HG03135 (cell line): ENCODE data around the gene GPC6.
"Not testable (repeated sequence)": the region's sequence is repeated elsewhere in the genome, so short reads cannot be mapped to it uniquely, and the experiment has no call there.

Experiments used
- ATAC-seq: cut with Tn5 transposase; IDR thresholded peaks from one replicate; pipeline ENCODE4 v1.9.1; 2021; ENCODE audit warnings: mild to moderate bottlenecking, moderate library complexity; ENCODE audit not compliant: unreplicated experiment

GPC6 gene

DNA sequence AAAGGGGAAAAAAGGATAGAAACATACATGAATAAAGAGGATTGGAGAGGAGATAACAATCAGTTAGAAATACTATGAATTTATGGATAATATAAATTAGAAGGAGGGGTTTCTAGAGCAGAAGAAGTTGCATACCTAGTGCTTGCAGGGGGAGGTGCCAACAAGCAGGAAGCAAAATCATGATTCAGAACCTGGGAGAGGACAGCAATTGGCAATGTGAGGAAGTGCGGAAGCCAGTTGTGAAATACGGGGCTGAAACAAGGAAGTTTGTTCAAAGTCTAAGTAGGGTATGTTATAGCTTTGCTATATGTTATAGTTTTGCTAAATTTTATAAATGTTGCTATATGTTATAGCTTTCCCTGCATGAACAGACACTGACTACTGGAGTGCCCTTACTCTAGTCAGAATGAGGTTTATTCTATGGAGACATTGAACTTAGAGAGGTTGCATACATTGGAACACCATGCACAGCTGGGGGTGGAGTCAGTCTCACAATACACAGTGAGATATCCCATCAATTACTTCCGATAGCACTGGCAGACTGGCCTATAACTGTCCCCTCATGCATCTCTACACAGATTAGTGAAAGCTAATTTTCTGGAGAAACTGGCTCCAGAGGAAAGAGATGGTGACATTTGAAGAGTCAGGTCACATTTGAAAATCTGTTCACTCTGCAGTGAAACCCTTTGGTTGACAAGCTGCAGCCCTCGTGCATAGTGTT is 92.1 kb downstream of the GPC6 start:
- no peak for ATAC-seq

DNA sequence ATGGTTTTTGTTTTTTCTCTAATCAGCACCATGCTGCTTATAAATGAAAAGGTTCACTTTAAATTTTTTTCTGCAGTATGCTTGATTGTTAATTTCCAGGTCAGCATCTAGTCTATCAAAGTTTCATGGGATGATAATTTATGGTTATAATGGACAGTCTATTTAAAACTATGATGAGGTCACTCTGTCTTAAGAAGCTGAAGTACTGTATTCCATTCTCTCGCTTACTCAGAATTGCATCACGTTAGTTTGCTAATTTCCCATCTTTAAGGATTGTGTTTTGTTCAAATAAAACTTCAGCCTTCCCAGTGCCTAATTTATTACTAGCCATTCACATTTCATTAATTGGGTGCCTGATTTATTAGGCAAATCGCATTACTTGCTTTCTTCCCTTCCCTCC is 94.3 kb downstream of the GPC6 start:
- ATAC-seq: no peak

DNA sequence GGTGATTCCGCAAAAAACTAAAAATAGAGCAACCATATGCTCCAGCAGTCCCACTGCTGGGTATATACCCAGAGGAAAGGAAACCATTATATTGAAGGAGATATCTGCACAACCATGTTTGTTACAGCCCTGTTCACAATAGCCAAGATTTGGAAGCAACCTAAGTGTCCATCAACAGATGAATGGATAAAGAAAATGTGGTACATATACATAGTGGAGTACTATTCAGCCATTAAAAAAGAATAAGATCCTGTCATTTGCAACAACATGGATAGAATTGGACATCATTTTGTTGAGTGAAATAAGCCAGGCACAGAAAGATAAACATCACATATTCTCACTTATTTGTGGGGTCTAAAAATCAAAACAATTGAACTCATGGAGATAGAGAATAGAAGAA is 97.3 kb downstream of the GPC6 start:
- ATAC-seq: not testable (repeated sequence)

DNA sequence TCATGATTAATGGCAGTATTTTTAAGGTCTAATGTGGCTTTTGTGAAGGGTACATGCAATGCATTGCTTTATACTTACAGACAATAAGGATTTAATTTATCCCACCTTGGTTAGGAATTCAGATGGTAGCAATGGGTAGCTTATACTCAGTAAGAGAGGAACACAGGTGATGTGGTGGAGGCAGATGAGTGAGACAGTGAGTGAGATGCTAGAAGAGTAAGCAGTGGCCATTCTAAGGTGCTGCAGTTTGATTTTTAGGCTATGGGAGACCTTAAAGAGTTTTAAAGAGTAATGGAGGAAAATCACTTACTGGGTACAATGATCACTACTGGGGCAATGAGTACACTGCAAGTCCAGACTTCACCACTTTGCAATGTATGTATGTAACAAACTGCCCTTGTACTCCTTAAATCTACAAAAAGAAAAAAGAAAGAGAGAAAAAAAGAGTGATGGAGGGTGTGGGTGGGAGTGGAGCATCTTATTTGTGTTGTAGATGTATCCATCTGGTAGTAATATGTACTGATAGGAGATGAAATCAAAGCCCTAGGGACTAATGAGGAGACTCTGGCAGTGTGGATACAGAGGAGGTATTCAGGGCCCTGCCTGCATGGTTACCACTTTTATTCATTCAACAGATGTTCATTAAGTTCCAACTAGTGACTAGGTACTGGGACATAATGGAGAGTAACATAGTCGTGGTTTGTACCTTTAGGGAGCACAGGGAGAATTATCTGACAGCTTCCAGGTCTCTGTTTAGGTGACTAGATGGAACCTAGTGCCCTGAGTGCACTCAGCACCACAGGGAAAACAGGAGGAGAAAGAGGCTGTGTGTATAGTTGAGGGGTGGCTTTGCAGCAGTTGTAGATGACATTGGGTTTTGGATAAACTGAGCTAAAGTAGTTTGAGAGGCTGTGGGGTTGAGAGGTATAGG is 99.0 kb downstream of the GPC6 start:
- no peak for ATAC-seq

DNA sequence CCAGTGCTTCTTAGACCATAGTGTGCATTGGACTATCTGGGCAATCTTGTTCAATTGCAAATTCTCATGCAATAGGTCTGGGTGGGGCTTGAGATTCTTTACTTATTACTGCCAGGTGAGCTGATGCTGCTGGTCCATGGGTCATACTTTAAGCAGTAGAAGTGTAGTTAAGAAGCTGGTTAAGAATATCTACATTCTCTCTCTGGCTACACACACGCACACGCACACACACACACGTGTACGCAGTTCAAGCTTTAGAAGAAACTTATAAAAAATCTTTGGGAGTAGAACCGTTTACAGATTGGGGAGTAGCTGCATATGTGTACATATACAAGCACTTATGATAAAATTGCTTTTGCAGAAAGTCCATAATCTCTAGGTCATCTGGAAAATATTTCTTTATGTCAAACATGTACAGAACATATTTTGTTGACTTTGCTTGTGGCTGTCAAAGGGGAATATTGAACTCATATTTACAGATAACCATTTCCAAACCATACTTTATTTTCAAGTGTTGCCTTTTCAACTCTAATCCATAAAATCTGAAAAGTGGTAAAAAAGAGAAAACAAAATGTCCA is 99.7 kb downstream of the GPC6 start:
- no peak for ATAC-seq

DNA sequence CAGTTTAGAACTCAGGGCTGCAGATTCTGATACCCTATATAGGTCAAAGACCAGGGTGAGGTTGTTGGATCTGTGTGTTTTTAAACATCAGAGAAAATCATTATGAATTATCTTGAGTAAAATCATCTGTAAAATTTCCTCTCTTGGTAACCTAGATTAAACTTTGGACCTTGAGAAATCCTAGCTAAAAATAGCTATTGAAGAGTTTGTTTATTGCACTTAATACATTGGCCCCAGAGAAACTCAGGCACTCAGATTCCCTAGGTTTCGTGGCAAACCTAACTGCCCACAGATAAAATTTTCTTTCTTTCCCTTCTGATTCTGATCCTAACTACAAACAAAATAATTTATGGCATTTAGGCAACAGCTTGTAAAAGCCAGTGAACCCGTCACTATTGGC is 102.3 kb downstream of the GPC6 start:
- ATAC-seq: no peak

DNA sequence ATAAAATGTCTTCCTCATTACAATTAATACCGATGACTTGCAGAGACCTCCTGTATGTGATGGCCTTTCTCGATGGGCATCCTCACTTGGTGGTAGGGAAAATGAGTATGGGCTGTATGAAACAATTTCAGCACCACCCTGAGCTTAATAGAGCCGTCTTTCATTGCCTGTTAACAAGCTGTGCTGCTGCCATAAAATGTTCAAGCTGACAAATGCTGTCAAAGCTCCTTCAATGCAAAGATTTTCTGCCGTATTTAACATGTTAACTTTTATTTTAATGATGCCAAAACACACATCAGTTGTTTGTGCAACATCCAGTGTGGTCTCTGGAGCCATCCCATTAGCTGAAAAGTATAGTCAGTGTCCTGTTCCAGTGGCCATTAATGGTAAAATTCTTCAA is 110.1 kb downstream of the GPC6 start:
- ATAC-seq: no peak

DNA sequence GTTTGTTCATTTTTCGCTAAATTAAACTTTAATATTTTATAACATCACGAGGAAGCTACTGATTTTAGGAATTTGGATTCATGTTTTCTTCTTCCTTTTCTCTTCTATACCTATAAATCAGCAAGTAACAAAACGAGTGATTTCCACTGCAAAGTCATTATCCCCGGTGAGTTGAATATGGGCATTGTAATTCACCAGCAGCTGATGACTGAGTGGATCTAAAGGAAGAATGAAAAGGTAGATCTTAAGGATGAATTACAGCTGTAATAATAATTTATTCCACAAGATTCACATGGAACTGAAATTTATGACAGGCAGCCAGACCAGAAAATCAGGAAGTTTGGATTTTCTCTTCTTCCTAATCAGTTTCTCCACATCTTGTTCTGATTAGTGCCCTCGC is 111.4 kb downstream of the GPC6 start:
- no peak for ATAC-seq

DNA sequence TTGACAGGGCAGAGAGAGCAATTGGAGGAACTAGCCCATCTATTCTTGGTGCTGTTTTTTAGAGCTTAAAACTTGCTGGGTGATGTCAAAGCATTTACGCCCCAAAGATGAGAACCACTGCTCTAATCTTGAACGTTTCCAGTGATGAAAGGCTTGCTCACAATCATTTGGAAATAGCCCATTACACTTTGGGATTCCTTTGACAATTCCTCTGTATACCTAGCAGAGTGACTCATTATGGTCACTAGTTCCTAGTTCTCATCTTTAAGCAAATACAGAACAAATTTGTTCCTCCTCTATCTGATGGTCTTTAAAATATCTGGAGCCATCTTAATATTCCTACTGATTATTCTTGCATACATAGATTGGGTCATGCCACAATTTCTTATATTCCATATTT is 112.3 kb downstream of the GPC6 start:
- ATAC-seq: no peak

DNA sequence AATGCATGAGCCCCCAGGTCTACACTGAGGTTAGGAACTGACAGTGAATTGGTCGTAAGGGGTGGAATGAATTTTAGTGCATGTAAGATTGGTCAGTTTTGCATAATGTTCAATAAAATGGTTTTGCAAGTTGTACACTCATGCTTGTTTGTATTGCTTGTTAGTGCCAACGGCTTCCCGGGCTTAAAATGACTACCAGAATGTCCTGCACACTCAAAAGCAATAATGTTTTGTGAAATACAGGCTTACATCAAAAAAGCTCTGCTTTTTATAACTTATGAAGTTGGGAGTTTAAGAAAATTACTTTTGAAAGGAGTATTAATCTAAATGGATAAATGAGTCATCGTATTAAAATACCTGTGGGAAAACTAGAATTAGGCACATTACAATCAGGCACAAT is 112.9 kb downstream of the GPC6 start:
- ATAC-seq: no peak

DNA sequence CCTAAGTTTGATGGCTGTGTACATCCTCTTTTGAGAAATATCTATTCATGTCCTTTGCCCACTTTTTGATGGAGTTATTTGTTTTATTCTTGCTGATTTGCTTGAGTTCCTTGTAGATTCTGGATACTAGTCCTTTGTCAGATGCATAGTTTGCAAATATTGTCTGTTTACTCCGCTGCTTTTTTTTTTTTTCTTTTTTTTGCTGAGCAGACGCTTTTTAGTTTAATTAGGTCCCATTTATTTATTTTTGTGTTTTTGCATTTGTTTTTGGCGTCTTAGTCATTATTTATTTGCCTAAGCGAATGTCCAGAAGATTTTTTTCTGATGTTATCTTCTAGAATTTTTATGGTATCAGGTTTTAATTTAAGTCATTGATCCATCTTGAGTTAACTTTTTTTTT is 114.9 kb downstream of the GPC6 start:
- no peak for ATAC-seq

DNA sequence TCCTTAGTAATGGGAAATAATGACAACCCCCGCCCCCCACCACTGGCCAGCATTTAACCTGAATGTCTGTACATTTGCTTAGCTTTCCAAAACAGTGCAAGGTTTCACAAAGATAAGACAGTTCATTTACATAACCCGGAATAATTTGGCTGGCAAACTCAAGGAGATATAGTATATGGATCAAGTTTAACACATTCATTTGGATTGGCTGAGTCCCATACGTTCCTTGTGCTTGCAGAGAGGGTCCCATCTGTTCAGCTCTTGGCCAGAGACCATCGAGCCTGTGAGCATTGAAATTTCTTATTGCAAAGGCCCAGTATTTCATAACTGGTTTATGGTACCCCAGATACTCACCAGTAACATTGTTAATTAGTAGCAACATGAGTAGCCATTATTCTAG is 116.5 kb downstream of the GPC6 start:
- no peak for ATAC-seq

DNA sequence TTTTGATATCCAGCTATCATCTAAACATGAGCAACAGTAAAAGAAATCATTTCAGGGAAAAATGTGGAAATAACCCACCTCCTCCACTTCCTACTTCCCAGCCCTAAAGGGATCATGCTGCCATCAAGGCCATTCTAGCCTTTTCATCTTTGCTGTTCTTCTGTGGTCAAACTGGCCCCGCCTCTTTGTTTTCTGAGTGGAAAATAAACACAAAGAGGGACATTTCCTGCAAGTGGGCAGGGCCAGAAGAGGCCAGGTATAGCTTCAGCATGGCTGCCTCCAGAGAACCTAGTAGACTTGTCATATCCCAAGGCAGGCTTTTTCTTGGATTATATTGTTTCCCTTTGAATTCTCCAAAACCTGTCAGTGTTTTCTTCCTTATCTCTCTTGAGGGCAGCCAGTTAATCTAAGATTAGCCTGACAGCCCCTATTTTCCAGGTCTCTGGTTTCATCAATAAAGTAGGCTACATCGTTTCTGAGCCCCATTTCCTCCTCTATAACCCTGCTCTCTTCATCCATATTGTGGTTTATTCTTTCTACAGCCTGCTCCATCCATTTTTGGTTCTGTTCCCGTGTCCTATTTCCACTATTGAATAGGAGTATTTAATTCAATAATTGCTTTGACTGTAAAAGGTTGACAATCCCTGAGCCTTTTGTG is 117.6 kb downstream of the GPC6 start:
- ATAC-seq: no peak

DNA sequence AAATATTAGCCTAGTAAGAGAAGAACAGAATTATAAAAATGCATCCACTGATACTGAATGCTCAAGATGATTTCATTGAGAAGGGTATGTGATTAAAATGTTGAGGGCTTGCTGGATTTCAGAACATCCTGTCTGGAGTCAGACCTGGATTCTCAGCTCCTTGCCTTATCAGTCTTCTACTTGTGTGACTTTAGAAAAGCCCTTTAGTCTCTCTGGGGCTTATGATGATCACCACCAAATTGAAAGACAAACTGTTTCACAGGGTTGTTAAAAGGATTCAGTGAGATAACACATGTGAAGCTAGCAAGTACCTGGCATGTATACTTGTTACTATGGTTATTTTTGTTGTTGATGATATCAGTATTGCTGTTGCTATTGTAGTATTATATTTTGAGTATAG is 118.4 kb downstream of the GPC6 start:
- no peak for ATAC-seq

DNA sequence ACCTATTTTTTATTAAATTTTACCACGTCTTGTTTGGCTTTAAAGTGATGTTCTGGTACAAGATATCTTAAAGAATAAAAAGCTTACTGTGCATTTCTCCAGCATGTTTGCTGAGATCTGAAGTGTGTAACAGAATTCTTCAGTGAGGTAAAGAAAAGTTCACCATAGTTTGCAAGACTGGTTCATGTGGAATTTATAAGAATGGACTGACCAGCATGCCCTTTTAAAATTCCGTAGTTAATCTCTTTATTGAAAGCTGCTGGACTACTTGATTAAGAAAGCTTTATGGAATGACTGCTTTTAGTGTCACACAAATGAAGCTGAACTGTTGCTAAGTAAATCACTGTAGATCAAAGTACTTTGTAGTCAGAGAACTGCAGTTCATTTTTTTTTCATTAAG is 119.2 kb downstream of the GPC6 start:
- no peak for ATAC-seq

DNA sequence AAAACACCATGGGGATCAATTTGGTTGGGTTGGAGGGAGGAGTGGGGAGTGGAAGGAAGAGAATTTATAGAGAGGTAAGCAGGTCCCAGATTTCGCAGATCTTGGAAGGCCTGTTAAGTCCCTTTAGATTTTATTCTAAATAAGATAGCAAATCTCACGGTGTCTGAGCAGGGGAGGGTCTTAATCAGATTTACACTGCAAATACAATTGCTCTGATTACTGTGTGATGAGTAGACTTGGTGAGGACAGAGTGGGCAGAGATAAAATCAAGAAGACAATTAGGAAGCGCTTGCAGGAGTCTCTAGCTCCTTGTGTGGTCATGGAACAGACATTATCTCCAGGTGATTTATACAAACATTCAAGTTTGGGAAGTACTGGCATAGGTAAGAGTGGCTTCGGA is 126.0 kb downstream of the GPC6 start:
- ATAC-seq: no peak

DNA sequence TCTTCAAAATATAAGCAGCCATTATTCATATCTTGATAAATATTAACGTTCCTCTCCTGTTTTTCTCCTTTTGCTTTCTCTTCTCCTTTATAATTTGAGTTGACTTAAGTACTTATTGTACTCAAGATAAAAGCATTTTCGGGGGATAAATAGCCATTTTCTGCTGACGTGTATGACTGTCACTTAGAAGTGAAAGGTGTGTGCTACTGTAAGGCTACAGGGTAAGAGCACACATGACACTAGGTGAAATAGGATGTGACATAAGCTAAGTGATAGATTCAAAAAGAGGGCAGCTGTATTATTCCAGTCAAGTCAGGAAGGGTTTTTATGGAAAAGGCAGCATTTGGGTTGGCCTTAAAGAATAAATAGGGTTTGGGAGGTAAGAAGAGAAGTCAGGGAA is 128.5 kb downstream of the GPC6 start:
- no peak for ATAC-seq

DNA sequence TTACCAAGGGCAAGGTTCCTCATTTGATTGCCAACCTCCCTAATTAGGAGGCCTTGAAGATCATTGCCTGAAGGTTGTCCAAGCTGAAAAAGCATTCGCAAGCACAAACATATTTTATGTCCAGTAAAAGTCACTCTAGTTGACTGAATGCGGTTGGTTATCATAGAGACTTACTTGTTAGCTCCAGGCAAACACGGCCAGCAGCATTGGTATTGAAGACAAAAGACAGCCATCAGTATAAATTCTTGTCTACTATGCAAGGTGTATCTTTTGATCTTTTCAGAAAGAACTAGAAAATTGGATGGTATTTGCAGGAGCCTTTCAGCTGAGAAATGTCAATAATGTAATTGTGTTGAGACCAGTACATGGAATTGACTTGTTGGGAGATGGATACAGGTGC is 129.9 kb downstream of the GPC6 start:
- ATAC-seq: no peak

DNA sequence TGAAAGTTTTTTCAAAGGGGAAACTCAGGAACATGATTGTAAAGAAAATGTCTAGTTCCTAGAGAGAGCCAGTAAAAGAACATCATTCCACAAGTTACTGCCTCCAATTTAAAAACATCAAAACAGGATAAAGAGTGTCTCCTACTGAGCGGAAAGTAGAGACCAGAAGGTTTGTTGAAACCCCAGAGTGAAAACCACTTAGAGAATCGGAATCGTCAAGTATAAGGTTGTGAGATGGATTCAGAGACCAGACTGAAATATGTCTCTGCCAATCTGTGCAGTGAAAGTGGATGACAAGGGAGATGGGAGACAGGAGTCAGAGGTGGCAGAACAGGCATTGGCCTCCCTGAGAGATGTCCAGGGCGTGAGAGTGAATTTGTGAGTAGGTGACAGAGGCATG is 133.4 kb downstream of the GPC6 start:
- no peak for ATAC-seq

DNA sequence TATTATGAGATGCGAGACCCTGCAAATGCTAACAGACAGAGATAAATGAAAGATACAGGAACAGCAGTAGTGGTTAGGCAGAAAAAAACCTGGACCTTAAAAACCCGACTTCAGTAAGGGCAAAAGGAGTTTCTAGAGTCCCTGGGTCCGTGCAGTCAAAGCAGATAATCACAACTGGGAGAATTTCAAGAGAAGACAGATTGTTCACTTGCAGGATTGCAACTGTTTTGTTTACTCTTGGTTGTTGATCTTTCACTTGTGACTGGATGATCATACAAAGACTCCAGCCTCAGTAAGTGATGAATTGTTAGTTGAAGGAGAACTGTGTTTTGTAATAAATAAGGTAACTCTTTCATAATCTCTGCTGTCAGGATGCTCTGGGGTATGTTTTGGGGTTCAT is 135.1 kb downstream of the GPC6 start:
- no peak for ATAC-seq

DNA sequence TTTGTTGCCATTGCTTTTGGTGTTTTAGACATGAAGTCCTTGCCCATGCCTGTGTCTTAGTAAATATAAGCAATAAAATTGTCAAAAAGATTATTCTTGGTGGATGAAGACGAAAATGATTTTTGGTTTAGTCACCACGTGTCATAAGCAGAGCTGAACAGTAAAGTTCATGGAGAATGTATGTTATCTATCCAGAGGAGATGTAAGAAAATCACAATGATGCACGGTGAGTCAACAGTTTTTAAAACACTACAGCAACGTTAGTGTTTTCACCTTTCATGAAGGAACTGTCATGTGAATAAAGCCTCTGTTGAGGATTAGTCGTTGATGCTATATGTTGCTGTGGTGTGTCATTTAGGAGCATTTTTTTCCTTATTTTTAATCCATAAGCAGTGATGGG is 137.6 kb downstream of the GPC6 start:
- ATAC-seq: no peak

DNA sequence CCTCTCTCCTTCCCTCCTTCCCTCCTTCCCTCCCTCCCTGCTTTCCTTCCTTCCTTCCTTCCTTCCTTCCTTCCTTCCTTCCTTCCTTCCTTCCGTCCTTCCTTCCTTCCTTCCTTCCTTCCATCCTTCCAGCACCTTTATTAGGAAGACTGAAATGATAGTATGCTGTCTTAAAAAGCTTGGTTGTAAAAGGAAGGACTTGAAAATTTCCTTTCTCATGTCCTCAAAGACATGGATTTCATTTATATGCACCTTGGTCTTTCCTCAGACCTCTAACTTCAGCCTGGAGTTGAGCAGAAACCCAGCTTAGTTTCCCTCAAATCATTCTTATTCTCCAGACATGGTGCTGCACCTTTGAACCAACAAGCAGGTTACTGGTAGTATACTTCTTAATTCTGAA is 141.7 kb downstream of the GPC6 start:
- no peak for ATAC-seq
